Measurements from ENCODE around the gene GUCY2F.

Gene GUCY2F

GRCh38 chrX:109392895-109393294 lies 89.0 kb downstream of the GUCY2F start:
- no peak for DNase-seq

- no peak for DNase-seq
Observed at GRCh38 chrX:109390556-109390955, 91.3 kb downstream of the GUCY2F start.

DNA sequence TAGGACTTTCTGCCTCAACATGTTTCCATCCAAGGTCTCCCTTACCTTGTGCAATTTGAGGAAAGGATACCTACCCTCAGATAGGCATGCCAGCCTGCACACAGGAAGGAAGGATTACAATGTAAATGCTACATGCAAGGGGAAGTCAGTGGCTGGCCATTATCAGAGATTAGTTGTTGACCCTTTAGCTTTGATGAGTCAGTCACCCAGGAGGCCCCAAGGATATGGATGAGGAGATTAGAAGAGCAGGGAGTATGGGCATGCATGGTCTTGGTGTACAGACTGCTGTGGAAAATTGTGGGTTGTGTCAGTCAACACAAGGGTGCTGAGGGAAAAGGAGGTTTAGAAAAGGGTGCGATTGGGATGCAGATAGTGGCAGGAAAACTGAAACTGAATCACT lies 92.0 kb downstream of the GUCY2F start:
- DNase-seq: no peak

DNA sequence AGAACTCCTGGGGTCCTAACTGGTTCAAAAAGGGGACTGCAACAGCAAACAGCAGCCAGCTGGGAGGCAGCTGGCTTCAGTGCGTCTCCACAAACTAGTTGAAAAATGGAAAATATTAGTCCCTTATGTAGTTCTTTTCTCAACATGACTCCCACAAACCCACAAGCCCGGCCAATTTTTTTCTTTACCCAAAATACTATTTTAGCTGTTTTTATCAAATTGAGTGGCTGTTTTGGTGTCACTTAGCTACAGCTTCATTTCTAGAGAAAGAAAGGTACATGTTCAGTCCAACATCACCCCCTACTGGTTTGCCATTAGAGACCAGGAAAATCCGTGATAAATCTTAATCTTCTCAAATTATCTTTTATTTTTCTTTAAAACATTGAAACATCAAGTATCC lies 97.2 kb downstream of the GUCY2F start:
- no peak for DNase-seq

DNA sequence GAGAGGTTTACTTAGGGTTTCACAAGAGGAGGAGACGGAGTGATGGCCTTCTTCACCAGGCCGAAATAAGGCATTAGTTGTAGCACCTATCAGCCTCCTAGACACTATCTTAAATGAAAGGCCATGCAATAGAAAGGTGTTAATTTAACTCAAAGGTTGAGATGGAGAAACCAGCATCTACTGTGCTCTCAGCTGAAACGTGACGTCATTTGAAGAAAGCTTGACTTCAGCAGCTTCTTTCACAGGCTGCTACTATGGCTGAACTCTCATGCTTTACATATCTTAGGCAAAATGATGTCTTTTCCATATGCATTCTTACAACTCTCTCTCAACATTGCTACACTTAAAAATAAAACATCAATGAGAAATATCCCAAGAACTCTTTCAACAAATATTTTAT lies 99.6 kb downstream of the GUCY2F start:
- no peak for DNase-seq

DNA sequence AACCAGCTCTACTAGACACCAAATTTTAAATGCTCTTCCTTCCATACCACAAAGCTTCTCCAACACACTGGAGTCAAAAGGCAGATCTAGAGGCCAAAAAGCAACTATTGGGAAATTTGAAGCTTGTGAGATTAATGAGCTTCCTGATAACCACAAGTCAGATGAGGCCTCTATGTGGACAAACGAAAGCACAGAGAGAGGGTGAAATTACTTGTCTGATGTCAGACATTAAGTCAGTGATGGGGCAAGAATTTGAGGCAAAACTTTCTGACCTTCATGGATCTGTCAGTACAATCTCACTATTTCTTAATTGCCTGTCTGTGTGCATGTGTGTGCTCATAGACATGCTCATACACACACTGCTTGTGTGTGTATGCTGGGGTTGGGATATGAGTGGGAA lies 103.6 kb downstream of the GUCY2F start:
- no peak for DNase-seq

DNA sequence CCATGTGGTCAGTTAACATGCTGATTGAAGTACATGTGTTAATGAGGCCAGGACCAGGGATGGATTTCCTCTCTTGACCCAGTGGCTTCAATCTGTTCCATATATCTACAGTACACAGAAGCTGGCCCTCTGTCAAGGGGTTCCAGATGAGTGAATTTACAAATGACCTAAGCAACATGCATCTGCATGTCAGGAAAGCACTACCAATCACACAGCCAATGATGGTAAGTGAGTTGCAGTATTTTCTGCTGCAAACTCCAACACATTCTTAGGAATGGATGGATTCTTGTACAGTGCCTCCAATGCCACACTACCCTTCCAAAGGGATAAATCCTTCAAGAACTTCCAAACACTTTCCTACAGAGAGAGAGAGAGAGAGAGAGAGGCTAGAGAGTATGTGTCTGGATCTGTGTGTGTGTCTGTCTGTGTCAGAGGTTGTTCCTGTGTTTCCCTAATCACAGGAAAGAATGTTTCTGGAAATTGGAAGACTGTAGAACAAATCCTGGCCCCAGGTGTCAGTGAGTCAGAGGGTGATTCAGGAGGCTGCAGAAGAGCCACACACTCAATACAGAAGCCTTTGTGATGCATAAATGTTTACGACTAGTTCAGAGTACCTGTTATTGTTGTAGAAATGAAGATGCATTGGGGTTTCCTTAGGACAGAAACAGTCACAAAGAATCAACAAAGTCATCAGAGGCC lies 107.5 kb downstream of the GUCY2F start:
- DNase-seq: no peak

DNA sequence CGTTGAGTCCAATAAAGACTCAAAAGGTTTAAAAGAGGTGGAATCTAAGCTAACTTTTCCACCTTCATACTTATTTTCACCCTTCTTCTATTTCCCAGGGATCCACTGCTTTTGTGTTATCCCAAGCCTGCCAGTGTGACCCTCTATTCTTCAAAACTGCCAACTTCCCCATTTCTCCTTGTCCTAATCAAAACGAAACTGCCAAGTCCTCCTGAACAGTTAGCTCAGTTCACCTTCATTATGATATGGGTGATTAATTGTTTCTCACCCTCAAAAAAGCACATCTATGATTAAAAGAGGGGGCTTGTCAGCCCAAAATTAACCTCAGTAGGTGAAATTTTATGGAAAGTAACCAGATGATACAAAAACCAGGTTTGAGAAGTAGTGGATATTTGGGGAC lies 108.4 kb downstream of the GUCY2F start:
- no peak for DNase-seq

DNA sequence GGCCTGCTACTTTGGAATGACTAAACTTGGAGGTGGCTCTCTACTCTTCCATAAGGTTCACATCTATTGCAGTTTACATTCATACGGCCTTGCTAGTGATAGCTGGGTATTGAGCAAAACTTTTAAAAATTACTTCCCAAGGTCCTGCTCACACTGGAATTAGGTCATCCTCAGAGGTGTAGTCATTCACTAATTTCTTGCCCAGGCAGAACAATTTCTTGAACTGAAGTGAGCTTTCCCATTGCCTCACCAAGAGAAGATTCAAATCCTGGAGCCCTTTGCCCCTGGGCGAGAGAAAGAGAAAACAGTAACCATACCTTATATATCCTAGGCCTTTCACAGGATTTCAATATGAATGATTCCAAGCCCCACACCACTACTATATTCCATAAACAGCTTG lies 109.2 kb downstream of the GUCY2F start:
- DNase-seq: no peak

GRCh38 chrX:109372291-109372690 lies 109.6 kb downstream of the GUCY2F start:
- no peak for DNase-seq

DNA sequence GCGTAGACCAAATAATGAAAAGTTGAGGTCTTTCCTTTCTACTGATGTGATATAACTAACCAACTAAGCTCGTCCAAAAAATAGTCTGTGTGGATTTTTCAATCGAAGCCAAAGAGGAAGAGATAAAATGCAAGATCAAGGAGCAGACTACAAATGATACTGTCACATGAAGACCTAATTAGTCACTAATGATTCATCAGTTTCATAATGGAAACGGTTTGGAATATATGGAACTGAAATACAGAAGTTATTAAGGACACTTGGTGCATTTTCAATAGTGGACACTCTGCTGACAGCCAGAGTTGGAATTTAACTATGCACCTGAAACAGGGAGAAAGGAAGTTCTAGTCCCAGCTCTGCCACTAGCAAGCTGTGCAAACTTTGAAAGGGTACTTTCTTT lies 119.8 kb downstream of the GUCY2F start:
- DNase-seq: no peak

DNA sequence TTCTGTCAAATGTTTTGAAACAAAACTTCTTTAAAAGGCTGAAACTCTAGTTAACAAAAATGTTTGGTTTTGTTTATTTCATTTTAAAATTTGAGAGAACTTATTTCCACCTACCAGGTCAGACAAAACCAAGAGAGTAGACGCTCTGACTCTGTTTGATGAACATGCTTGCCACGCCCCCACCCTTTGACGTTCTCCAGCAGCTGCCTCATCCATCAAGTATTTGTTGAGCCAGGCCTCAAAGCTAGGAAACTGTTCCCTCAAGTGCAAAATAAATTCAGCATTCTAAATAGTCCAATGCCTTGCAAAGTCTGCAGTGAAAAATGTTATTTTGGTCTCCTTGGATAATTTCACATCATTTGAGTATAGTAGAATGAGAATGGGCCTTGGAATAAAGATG lies 121.6 kb downstream of the GUCY2F start:
- no peak for DNase-seq

DNA sequence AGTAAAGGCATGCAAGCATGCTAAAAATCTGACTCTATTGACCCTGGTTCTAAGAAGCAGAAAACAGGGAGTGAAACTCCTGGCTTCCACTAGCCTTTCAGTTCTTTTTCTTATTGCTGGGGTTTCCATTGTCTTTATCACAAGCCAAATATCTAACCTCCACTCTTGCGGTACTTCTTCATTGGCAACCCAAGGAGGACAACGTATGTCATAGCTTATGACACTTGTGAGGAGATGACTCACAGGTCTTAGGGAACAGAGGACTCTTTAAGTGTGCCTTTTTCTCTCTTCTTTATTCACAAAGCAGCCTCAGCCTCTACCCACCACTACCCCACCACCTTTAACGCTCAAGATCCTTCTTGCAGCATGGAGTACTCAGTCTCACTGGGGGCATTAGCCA lies 124.2 kb downstream of the GUCY2F start:
- DNase-seq: no peak

- no peak for DNase-seq
Observed at GRCh38 chrX:109356684-109357083, 125.2 kb downstream of the GUCY2F start.

GRCh38 chrX:109352066-109352588 lies 129.8 kb downstream of the GUCY2F start:
- DNase-seq: no peak

DNA sequence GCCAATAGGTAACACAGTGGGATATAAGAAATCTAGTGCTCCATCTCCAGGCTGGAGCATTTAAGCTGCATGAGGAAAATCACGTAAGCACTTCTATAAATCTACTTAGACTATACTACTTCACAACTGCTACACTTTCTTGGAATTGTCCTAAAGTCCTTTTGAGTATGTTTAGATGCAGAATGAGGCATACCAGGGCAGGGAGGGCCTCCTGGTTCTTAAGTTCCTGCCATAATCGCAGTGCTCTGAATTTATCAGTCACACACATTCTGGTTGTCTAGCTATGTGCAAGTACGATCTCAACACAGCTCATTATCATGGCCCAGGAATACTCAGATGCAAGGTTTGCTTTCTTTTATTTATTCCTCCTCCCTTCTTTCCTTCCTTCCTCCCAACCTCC lies 130.3 kb downstream of the GUCY2F start:
- no peak for DNase-seq

GRCh38 chrX:109350551-109350950 lies 131.3 kb downstream of the GUCY2F start:
- no peak for DNase-seq

DNA sequence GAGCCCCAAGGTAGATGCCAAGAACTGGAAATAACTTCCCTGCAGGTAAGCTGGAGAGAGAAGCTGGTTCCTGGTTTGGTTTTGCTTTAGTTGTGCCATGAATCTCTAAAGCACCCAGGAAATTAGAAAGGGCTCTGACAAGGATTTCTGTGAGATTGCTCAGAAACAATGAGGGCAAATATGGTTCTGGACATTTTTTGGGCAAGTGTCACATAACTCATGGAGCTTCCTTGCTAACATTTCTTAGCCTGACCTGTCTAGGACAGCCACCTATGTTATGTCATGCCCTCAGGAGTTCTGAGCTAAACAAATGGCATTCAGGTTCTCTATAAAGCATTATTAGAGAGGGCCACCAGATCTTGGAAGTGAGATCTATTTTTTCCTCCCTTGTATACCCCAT lies 131.8 kb downstream of the GUCY2F start:
- no peak for DNase-seq

DNA sequence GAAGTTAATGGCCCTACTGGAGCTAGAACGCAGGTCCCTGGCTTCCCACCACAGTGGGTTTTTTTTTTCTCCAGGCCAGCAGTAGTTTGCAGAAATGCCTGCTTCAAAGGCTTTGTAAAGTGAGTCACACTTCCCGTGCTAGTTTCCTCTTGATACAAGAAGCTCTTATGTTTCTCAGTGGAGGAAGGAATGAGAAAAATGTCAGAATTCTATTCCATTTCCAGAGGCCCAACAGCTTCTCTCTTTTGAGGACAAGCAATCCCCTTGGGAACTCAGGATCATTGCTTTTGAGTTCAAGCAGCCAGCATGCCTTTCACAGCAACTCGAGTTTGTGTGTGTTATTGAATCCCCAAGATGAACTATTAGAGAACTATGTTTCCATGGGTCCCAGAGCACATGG lies 134.3 kb downstream of the GUCY2F start:
- DNase-seq: no peak

- DNase-seq: no peak
Observed at GRCh38 chrX:109346491-109346890, 135.4 kb downstream of the GUCY2F start.

GRCh38 chrX:109345856-109346255 lies 136.0 kb downstream of the GUCY2F start:
- no peak for DNase-seq

- no peak for DNase-seq
Observed at GRCh38 chrX:109344678-109345077, 137.2 kb downstream of the GUCY2F start.

GRCh38 chrX:109344101-109344500 lies 137.8 kb downstream of the GUCY2F start:
- no peak for DNase-seq

GRCh38 chrX:109343671-109344070 lies 138.2 kb downstream of the GUCY2F start:
- no peak for DNase-seq

- DNase-seq: no peak
Observed at GRCh38 chrX:109336141-109336540, 145.7 kb downstream of the GUCY2F start.
